COR-L47 (cell line): ENCODE data around the gene HARS1.
"Not testable (repeated sequence)": the region's sequence is repeated elsewhere in the genome, so short reads cannot be mapped to it uniquely, and the experiment has no call there.

Source experiments
- DNase-seq: peaks from one replicate; lab custom pipeline; 2025; lab: John Stamatoyannopoulos, UW

HARS1 gene

DNA sequence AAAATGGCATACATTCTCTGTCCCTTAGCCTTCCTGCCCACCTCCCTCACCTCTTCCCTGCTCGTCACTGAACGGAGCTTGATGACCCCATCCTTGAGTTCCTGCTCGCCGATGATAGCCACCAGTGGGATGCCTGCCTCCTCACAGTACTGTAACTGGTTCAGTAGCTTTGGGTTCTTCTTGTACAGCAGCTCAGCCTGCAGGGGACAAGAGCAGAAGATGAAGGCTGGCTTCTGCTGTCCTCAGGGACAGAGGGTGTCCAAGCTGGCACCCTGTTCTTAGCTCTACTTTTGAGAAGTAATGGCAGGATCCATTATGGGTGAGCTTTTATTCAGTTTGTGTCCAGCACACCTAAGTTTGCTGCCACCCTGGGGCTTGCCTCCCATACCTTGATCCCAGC is 16.5 kb downstream of the HARS1 start:
- DNase-seq = no peak

- DNase-seq = no peak
Measured at GRCh38 chr5:140674211-140674610, 17.0 kb downstream of the HARS1 start.

- no peak for DNase-seq
Measured at GRCh38 chr5:140673187-140673976, 17.8 kb downstream of the HARS1 start, which contains the start of gene DND1. DND1 (minus strand) TSS chr5:140673576; CDS start chr5:140673542, 34 bp downstream.

- no peak for DNase-seq
Measured at GRCh38 chr5:140672455-140673186, 18.5 kb downstream of the HARS1 start.

- no peak for DNase-seq
Measured at GRCh38 chr5:140671472-140672125, 19.6 kb downstream of the HARS1 start.

GRCh38 chr5:140671035-140671434 is 20.1 kb downstream of the HARS1 start:
- DNase-seq = not testable (repeated sequence)

DNA sequence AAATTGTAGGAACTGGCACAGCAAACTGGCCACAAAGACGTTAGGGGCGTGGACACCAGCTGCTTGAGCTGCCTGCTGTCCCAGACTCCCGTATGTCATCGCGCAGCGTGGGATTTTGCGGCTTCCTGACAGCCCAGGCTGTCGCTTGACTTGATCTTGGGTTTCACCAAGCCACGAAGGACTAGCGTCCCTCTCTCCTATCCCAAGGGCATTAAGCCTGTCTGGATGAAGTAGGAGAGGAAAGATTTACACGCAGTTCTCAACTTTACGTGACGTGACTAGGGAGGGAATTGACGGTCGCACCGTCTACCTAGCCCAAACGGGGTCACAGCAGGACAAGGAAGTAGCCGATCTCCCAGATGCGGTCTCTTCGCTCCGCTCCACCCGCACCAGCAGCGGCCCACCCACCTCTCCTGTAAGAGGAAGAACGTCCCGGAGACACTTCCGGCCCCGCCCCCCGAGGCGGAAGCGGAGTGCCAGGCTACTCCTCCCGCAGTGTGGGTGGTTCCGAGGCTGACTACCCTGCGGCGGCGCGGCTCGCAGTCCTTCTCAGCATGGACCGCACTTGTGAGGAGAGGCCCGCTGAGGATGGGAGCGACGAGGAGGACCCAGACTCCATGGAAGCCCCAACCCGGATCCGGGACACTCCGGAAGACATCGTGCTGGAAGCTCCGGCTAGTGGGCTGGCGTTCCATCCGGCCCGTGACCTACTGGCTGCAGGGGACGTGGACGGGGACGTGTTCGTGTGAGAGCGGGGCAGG is 26.6 kb downstream of the HARS1 start, which contains the start of gene WDR55:
Gene WDR55 (plus strand): TSS at position 546 of the 761 bp plus-strand sequence. CDS start 9 bp downstream, at position 555.
- DNase-seq = peak; percentile 90

- no peak for DNase-seq
Measured at GRCh38 chr5:140664030-140664358, 27.2 kb downstream of the HARS1 start.

DNA sequence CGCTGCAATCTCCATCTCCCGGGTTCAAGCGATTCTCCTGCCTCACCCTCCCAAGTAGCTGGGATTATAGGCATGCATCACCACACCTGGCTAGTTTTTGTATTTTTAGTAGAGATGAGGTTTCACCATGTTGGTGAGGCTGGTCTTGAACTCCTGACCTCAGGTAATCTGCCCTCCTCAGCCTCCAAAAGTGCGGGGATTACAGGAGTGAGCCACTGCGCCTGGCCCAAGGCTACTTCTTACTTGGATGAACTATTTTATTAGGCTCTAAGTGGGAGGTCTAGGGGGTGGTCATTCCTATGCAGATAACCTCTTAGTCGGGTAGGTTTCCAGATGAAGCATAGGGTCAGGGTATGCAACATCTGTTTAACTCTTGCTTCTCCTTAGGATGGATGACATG is 30.8 kb downstream of the HARS1 start:
- DNase-seq = not testable (repeated sequence)

- DNase-seq = no peak
Measured at GRCh38 chr5:140658870-140659269, 32.3 kb downstream of the HARS1 start.

- DNase-seq = no peak
Measured at GRCh38 chr5:140647042-140647419, 44.1 kb downstream of the HARS1 start.

GRCh38 chr5:140642718-140643117 is 48.5 kb downstream of the HARS1 start:
- no peak for DNase-seq

DNA sequence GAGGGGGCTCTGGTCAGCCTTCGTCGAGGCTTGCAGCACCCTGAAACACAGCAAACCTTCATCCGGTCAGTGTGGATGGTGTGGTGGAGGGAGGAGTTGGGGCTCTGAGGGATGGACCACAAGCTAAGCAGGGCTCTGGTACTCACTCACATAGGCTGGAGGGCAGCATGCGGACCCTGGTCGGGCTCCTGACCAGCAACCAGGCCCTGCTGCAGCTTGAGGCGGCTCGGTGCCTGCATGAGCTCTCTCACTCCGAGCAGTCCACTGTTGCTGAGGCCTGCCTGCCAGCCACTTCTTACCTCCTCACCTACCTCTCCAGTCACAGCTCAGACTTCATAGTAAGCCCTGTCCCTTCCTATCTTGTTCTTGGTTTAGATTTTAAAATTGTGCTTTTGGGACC is 49.5 kb downstream of the HARS1 start:
- DNase-seq = no peak

DNA sequence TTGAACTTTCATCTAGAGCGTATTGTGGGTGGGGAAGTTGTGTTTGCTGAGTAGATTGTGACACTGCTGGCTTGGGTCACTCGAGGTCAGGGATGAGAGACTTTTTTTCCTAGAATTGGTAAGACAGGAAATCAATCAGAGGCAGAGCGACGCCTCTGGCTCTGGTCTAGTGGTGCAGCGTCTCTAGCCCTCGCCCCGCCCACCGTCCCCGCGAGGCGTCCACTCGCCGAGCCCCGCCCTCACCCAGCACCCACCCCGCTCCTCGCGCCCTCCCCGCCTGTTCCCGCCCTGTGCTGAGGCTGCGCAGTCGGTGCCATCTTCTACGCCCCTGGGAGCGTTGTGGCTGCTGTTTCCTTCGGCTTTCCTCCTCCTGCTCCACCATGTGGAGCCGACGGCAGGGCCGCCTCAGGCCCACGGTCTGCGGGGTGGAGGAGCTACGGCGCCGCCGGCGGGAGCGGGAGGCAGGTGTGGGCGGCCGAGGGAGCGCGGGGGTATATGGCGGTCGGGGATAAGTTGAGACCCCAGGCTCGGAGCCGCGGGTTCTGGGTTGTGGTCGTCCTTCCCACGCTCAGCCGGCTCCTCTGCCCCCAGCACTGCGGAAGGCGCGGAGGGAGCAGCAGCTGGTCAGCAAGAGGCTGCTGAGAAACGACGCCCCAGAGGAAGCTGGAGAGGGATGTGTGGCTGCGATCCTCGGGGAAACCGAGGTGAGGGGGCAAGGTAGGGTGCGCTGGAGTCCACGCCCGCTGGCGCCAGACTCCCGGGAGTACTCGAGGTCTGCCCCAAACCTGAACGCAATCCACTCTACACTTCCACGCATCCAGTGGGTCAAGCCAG is 51.8 kb downstream of the HARS1 start, which contains the start of gene TMCO6:
Gene TMCO6 (plus strand): TSS at position 304 of the 834 bp plus-strand sequence. CDS start 77 bp downstream, at position 381.
- peak; percentile 95 for DNase-seq

DNA sequence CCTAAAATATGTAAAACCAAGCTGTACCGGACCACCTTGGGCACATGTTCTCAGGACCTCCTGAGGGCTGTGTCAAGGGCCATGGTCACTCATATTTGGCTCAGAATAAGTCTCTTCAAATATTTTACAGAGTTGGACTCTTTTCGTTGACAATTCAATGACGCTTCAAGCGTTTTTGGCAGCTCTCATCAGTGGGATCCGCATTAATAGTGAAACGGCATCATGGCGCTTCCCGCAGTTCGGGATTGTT is 52.3 kb downstream of the HARS1 start:
- DNase-seq = not testable (repeated sequence)

DNA sequence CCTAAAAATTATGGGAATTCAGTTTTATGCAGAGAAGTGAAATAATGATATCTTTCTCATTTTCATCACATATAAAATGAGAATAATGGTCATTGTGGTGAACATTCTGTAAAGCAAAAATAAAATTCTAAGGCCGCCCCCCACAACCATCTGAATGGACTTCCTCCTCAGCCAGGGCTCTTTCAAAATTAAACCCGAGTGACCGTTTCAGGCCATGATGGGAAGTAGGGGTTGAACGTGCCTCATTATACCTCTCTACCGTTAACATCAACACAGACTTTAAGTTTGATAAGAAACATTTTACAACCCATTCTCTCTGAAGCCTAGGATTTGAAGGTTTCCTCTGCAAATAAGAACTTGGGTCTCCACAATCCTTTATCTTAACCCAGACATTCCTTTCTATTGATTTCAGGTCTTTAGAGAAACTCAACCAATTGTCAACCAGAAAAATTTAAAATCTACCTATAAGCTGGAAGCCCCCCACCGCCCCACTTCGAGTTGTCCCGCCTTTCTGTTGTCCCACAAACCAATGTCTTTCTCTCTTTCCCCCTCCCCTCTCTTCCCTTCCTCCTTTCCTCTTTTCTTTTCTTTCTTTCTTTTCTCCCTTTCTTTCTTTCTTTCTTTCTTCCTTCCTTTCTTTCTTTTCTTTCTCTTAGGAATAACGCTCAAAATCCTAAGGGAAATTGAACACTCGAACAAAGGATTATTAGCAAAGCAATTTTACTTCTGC is 53.6 kb downstream of the HARS1 start:
- no peak for DNase-seq

GRCh38 chr5:140635291-140636257 is 55.6 kb downstream of the HARS1 start:
- DNase-seq = no peak

DNA sequence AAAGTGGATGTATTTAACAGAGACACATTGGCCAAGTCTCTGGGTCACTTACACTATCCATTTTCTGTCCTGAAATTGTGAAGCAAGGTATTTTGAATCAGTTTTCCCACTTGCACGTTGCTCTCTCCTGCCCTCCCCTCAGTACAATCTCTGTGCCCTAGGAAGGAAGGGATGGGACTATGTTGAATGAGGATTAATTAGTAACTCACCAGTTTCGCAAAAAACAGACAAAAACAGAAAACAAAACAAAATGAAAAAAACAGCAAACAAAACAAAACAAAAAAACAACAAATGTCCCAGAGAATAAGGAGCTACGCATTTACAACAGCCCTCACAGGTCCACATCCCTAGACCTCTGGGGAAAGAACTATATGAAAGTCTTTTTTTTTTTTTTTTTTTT is 57.1 kb downstream of the HARS1 start:
- no peak for DNase-seq

GRCh38 chr5:140633501-140633900 is 57.7 kb downstream of the HARS1 start:
- DNase-seq = no peak
